Tibial artery (tissue), 4 donors: ENCODE measurements around the gene PCDHA9.

Experiments used
- DNase-seq, 2 donors: peaks; one replicate each; pipeline ENCODE4 v3.0.0-alpha.2; 2019
- H3K27ac ChIP-seq, 2 donors: fragments of 200-600 bp; sonication (generic) in 1 of 2; 1 replicate in 1 of 2; 2 replicates in 1 of 2; pipeline ENCODE4 v1.5.1; 2018 to 2019; ENCODE audit warnings: mild to moderate bottlenecking in 1 of 2
- H3K27me3 ChIP-seq, 2 donors: fragments of 200-600 bp; sonication (generic) in 1 of 2; one replicate each; pipeline versions ENCODE4 v1.5.1 to v1.6.0; 2016 to 2019
- H3K36me3 ChIP-seq, 3 donors: fragments of 200-600 bp; sonication (generic) in 2 of 3; one replicate each; pipeline ENCODE4 v1.5.1; 2016 to 2019; ENCODE audit warnings: mild to moderate bottlenecking in 2 of 3
- H3K4me1 ChIP-seq, 4 donors: fragments of 200-600 bp; sonication (generic) in 2 of 4; 1 replicate in 3 of 4; 2 replicates in 1 of 4; pipeline ENCODE4 v1.5.1; 2016 to 2019
- H3K4me3 ChIP-seq, 2 donors: fragments of 200-600 bp; sonication (generic) in 1 of 2; 1 replicate in 1 of 2; 2 replicates in 1 of 2; pipeline ENCODE4 v1.5.1; 2018 to 2019; ENCODE audit warnings: mild to moderate bottlenecking in 2 of 2
- H3K9me3 ChIP-seq, 3 donors: fragments of 200-600 bp; sonication (generic) in 1 of 3; one replicate each; pipeline ENCODE4 v1.5.1; 2016 to 2019
- CTCF ChIP-seq, 2 experiments: fragments of 200-600 bp in 1 of 2; fragments of 450-650 bp in 1 of 2; IDR thresholded peaks; one replicate each; pipeline ENCODE4 v1.5.1; 2017 to 2019; ENCODE audit warnings: antibody characterized with exemption in 2 of 2, mild to moderate bottlenecking in 1 of 2, moderate library complexity in 1 of 2
- intact Hi-C: fragments of 100-400 bp; cut with DNase I; formaldehyde crosslinking; loops from one replicate; pipeline ENCODE4 v1.15.0; 2023; ENCODE audit warnings: low total_unique reads

Gene PCDHA9

GRCh38 chr5:140877262-140877581 is 29.0 kb downstream of the PCDHA9 start:
- Histone ChIP-seq H3K36me3 (peaks cover 0 to 4% (median 0%) of the 10 kb centered on the region in 3 donors), H3K9me3 (peaks cover 0 to 63% (median 48%) of the 10 kb centered on the region in 3 donors), H3K27ac (no peak overlapping the region), H3K4me3 (no peak overlapping the region), H3K27me3 (peaks cover 0 to 5% of the 10 kb centered on the region in 2 donors), H3K4me1 (no peaks in the 10 kb centered on the region)
- TF ChIP-seq CTCF (IDR thresholded peaks at IDR 0.05): no peak
- intact Hi-C loops: no loop called here
- peak in 1 of 2 donors; percentile 64 for DNase-seq

DNA sequence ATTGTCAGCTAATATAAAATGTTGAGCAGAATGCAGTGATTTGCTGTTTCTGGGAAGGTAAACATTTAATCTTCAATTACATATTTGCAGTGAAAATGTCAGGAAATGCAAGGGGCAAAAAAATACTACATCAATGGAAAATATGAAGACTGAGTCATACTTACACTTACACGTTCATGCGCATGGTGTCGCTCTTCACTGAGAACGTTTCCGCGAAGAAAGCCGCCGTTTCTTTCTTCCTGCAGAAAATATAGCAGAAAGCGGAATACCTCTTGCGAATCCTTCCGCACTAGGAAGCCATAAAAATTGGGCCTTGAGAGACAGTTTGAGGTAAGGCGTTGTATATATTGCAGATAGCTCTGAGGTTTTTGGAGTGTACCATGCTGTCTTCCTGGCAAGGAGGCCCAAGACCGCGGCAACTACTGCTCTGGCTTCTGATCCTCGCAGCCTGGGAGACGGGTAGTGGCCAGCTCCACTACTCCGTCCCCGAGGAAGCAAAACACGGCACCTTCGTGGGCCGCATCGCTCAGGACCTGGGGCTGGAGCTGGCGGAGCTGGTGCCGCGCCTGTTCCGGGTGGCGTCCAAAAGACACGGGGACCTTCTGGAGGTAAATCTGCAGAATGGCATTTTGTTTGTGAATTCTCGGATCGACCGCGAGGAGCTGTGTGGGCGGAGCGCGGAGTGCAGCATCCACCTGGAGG is 33.9 kb downstream of the PCDHA9 start, which contains the start of gene PCDHA13:
PCDHA13 (plus strand) TSS at position 236 of the 702 bp plus-strand sequence; CDS start at position 381, 145 bp downstream.
- Histone ChIP-seq H3K9me3 (peaks cover 0 to 56% (median 55%) of the 10 kb centered on the region in 3 donors), H3K4me1 (no peaks in the 10 kb centered on the region), H3K27me3 (peaks cover 0 to 6% of the 10 kb centered on the region in 2 donors), H3K27ac (no peak within 1 kb of the TSS), H3K36me3 (no peaks in the 10 kb centered on the region), H3K4me3 (no peak within 1 kb of the TSS)
- intact Hi-C loops: no loop called here
- DNase-seq: no peak
- TF ChIP-seq CTCF (IDR thresholded peaks at IDR 0.05): no peak

GRCh38 chr5:140882591-140882899 is 34.4 kb downstream of the PCDHA9 start:
- intact Hi-C loops: no loop called here
- H3K4me3 ChIP-seq: no peak overlapping the region
- H3K9me3 ChIP-seq: peaks cover 0 to 52% (median 51%) of the 10 kb centered on the region in 3 donors
- H3K4me1 ChIP-seq: no peaks in the 10 kb centered on the region
- no peak for DNase-seq
- no peak overlapping the region for H3K27ac ChIP-seq
- H3K36me3 ChIP-seq: no peaks in the 10 kb centered on the region
- no peak for TF ChIP-seq CTCF (IDR thresholded peaks at IDR 0.05)
- H3K27me3 ChIP-seq: peaks cover 0 to 6% of the 10 kb centered on the region in 2 donors

- Histone ChIP-seq H3K27me3 (peaks cover 0 to 6% of the 10 kb centered on the region in 2 donors), H3K4me1 (no peaks in the 10 kb centered on the region)
- intact Hi-C loops: no loop called here
Observed at GRCh38 chr5:140883373-140883772, 35.2 kb downstream of the PCDHA9 start.

GRCh38 chr5:140883927-140884697 is 35.9 kb downstream of the PCDHA9 start:
- no peak for DNase-seq
- intact Hi-C loops: no loop called here
- peaks cover 0 to 6% of the 10 kb centered on the region in 2 donors for H3K27me3 ChIP-seq
- no peaks in the 10 kb centered on the region for H3K4me1 ChIP-seq
- H3K27ac ChIP-seq: no peak overlapping the region
- peaks cover 0 to 57% (median 38%) of the 10 kb centered on the region in 3 donors for H3K9me3 ChIP-seq
- no peak overlapping the region for H3K4me3 ChIP-seq
- TF ChIP-seq CTCF (IDR thresholded peaks at IDR 0.05): no peak
- no peaks in the 10 kb centered on the region for H3K36me3 ChIP-seq

More at GRCh38 chr5:140883373-140883772, 35.2 kb downstream of the PCDHA9 start:
- no peaks in the 10 kb centered on the region for H3K36me3 ChIP-seq
- no peak for DNase-seq
- no peak overlapping the region for H3K27ac ChIP-seq
- peaks cover 0 to 54% (median 43%) of the 10 kb centered on the region in 3 donors for H3K9me3 ChIP-seq
- no peak overlapping the region for H3K4me3 ChIP-seq
- TF ChIP-seq CTCF (IDR thresholded peaks at IDR 0.05): no peak
